Right ventricle myocardium inferior (tissue), 1 donor: ENCODE measurements around the gene KLC3. TPM values are rescaled to one million over a fixed set of nuclear protein-coding genes. Genes with fewer than 3 reads are reported as not detected.
A peak's percentile ranks its signal among the peaks of the same experiment; 100 is the strongest.
"Not testable (repeated sequence)": the region's sequence is repeated elsewhere in the genome, so short reads cannot be mapped to it uniquely, and the experiment has no call there.

Source experiments
- ATAC-seq: fragments of 200-7000 bp; cut with Tn5 transposase; one replicate; pipeline ENCODE4 v1.9.1; 2020; ENCODE audit warnings: mild to moderate bottlenecking, moderate library complexity
- DNase-seq: peaks from one replicate; pipeline ENCODE4 v3.0.0; 2021; ENCODE audit errors: missing footprints
- intact Hi-C: fragments of 100-400 bp; cut with DNase I; formaldehyde crosslinking; loops from one replicate; pipeline ENCODE4 v1.11.0; 2022
- total RNA-seq: library from RNA; stranded (reverse); fragmentation: NEBNext Ultra II Directional; extraction: Animal tissue kit (Norgen Biotek cat#: 25700); gene quantifications from one replicate; pipeline ENCODE4 v1.2.1, GENCODE V29; 2021
- donor health status: DM: no; HTN: yes; CAD: no; lungs with severe emphysema.

The KLC3 gene
- total RNA-seq, 1 donor from 2014 or later, result not detected

DNA sequence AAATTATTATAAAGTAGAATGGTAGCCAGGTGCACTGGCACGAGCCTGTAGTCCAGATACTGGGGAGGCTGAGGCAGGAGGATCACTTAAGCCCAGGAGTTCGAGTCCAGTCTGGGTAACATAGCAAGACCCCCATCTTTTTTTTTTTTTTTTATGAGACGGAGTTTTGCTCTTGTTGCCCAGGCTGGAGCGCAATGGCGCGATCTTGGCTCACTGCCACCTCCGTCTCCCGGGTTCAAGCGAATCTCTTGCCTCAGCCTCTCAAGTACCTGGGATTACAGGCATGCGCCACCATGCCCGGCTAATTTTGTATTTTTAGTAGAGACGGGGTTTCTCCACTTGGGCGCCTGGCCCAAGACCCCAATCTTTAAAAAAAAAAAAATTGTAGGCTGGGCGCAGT is 28.3 kb upstream of the KLC3 start:
- DNase-seq, intact Hi-C loops, ATAC-seq: not testable (repeated sequence)

DNA sequence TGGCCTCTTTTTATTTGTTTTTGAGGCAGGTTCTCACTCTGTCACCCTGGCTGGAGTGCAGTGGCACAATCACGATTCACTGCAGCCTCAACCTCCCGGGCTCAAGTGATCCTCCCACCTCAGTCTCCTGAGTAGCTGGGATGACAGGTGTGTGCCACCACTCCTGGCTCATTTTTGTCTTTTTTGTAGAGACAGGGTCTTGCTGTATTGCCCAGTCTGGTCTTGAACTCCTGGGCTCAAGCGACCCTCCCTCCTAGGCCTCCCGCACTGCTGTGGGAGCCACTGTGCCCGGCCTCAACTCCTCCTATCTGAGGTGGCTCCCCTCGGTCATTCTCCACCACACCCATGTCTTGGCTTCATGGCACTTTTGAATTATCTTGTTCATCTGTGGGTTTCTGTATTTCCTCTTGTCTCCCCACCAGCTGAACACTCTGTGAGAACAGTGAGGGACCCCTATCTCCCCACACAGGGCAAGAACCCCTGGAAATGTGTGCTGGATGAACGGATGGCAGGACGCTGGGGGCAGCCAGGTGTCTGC is 25.8 kb upstream of the KLC3 start:
- ATAC-seq (no peak), DNase-seq (no peak)
- intact Hi-C loops, result no loop called here

DNA sequence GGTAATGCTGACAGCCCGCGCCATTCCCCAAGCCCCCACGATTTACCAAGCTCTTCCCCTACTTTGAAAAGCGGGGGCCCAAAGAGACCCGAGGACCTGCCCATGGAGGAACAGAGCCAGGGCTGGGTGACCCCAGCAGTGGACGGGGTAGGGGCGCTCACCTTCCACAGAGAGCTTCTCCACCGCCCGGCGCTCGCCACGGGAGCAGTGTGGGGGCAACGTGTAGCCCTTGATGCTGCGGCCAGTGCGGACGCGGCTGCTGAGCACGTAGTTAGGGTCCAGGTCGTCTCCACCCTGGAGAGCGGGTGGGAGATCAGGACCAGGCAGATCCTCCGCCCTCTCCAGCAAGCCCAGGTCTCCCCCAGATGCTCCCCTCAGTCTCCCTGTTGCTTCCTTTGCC is 25.2 kb upstream of the KLC3 start:
- no peak for ATAC-seq
- DNase-seq, result no peak
- intact Hi-C loops, result no loop called here

DNA sequence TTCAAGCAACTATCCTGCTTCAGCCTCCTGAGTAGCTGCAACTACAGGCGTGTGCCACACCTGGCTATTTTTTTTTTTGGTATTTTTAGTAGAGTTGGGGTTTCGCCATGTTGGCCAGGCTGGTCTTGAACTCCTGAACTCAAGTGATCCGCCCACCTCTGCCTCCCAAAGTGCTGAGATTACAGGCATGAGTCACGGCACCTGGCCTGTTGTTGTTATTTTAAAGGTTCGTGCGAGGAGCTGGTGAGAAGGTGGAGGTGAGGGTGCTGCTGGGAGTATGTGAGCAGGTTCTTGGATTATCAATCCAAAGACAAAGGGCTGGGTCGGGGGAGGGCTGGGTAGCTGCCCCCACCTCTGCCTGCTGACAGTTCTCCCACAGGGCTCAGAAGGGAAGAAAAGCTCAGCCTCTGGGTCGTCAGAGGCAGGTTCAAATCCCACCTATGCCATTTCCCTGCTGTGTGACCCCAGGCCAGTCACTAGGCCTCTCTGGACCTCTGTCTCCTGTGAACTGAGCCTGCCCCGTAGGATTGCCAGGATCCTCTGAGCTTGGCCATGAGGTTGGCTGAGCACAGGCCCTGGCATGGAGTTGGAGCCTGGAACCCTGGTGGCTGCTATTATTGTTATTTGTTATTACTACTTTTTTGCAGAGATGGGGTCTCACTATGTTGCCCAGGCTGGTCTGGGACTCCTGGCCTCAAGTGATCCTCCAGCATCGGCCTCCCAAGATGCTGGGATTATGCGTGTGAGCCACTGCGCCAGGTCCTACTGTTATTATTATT is 19.4 kb upstream of the KLC3 start:
- ATAC-seq (no peak), DNase-seq (peak; percentile 34)
- intact Hi-C loops, result no loop called here

DNA sequence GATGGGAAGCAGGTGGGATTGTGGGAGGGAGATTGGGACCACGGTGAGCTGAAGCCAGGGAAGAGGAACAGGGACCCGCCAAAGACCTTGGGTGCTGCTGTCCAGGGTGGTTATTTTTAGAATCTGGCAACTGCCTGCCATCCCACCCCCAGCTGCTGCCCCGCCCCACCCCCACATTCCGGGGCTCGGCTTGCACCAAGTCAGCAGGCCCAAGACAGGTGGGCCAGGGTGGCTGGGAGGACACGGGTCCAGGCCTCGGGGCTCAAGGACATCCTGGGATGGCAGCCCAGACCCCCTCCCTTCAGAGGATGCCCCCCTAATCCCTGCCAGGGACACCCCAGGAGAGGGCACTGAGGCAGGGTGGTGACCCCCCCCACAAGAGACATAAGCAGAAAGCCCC is 18.7 kb upstream of the KLC3 start:
- peak; percentile 62 for DNase-seq
- ATAC-seq, result peak; percentile 22
- intact Hi-C loops, result no loop called here

DNA sequence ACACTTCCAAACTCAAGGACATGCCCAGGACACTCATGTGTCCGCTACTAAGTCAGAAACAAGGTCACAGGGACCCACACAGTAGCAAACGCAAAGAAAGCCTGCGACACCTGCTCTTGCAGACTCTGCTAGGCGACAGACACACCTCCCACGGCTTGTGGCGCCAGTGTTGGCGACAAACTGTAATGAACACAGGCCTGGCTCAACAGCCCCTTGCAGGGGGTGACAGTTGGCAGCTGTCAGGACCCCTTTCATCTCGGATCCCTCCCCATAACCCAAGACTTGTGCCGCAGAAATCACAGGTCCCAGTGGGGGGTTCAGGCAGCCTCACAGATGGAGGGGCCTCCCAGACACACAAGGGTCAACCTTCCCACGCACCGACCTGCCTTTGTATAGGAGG is 18.2 kb upstream of the KLC3 start:
- DNase-seq (peak; percentile 68), ATAC-seq (no peak)
- intact Hi-C loops, result no loop called here

DNA sequence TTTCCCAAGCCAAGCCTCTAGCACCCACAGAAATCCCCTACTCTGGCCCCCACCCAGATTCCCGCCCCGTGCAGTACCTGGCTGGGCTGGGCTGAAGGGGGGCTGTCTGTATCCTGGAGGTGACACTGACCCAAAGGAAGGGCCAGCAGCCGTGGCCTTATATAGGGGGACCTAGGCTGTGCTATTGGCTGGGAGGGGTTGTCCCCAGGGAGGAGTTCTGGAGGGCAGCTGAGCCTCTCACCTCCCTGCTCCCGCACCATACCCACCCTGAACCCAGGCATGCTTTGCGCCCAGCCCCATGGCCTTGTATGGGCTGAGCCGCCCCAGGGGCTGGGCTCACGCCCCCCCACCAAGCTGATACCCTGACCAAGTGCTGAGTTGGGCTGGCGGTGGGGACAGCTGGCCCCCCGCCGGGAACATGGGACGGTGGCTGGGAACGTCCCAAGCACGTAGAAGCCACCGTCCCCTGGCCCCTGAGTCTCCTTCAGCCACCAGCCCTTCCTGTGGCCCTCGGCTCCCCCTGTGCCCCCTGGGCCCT is 17.7 kb upstream of the KLC3 start, which contains the start of gene CKM:
Gene CKM (minus strand): TSS at position 132 of the 538 bp plus-strand sequence. CDS start 3,162 bp downstream, outside the sequence.
- peak; percentile 90 for DNase-seq
- ATAC-seq, result peak; percentile 83
- intact Hi-C loops, result no loop called here

DNA sequence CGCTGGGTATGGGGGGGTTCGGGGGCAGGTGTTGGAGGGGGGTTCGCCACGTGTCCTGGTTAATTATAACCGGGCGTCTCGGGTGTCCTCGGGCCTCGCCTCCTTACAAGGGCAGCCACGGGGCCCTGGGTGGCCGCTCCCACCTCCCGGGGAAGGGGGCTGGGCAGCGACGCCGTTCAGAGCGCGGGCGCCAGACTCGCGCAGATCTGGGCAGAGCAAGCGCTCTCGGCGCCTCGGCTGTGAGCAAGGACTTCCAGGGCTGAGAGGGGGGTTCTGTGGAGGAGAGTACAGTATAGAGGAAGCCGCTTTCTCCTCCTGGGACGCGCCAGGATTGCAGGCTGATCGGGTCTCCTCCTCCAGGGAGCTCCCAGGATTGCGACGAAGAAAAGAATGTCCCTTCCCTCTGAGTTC is 16.9 kb upstream of the KLC3 start:
- ATAC-seq, result peak; percentile 78
- DNase-seq, result peak; percentile 84
- intact Hi-C loops, result no loop called here

DNA sequence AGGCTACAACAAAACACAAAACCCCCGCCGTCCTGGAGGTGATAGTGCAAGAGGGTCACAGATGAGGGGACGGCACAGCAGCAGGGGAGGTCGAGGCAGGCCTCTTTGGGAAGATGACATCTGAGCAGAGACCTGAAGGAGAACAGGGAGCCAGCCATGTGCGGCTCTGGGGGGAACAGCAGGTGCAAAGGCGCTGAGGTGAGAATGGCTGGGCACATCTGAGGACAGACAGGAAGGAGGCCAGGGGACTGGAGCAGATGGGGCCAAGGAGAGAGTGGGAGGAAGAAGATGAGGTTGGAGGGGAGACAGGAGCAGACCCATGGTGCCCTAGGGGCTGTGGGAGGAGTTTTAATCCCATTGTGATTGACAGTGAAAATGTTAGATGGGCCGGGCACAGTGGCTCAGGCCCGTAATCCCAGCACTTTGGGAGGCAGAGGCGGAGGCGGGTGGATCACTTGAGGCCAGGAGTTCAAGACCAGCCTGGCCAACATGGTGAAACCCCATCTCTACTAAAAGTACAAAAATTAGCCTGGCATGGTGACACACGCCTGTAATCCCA is 16.1 kb upstream of the KLC3 start:
- ATAC-seq, result no peak
- intact Hi-C loops, result no loop called here
- peak; percentile 33 for DNase-seq

DNA sequence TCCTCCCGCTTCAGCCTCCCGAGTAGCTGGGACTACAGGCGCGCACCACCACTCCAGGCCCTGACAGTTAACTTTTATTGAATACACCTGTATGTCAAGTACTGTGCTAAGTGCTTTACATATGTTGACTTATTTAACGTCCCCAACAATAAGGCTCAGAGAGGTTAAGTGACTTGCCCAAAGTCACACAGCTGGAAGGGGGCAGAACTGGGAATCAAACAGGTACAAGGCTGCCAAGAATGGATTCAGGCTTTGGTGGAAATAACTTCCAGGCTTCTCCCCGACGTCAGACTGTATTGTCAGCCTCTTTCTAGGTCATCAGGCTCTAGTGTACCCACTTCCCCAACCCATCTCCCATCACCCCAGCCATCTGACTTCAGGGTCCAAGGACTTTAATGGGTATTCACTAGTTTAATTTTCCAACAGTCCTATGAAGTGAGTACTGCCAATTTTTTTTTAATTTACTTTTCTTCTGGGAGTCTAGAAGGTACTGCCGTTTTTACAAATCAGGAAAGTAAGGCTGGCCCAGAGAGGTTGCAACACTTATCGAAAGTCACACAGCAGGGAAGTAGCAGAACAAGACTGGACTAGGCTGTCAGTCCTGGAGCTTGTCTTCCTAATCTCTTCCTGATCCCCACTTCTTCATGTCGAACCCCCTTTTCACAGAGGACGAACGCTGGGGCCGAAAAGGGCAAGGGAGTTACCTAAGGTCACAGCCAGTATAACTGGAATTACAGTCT is 13.0 kb upstream of the KLC3 start:
- no peak for DNase-seq
- no peak for ATAC-seq
- intact Hi-C loops, result no loop called here

DNA sequence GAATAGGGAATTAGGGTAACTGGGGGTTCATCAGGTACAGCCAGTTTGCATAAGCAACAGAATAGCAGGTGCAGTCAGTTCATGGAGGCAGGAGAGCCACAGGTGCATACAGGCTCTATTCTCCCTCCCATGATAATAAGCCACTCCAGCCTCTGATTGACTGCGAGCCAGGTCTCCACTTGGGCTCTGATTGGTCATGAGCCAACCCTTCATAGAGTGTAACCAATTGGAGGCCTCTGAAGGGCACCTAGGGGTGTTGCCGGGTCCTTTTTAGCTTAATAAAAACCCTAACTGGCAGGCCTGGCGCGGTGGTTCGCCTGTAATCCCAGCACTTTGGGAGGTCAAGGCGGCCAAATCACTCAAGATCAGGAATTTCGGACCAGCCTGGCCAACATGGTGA is 9.1 kb upstream of the KLC3 start:
- ATAC-seq (no peak), DNase-seq (no peak)
- intact Hi-C loops, result loop anchor here (10.0 kb wide), 1 partner anchor 427 kb away; the partner anchor contains the start of gene APOE

DNA sequence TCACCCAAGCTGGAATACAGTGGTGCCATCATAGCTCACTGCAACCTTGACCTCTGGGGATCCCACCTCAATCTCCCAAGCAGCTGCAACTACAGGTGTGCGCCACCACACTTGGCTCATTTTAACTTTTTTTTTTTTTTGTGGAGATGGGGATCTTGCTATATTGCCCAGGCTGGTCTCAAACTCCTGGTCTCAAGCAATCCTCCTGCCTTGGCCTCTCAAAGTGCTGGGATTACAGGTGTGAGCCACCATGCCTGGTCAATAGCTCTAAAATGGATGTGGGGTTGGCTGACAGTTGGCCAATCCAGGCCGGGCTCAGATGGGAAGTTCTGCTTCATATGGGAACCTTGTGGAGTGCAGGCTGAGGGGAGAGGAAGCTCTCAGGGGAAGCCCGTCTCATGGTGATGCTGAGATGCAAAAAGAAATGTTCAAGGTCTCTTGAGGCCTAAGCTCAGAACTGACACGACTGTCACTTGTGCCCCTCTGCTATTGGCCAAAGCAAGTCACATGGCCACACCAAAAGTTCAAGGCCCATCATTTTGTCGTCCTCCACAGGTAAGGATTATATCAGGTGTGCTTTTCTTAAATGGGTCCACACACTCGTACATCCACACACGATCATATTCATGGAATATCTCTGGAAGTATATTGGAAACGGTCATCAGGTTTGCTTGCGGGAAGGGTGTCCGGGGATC is 6.8 kb upstream of the KLC3 start:
- no peak for DNase-seq
- intact Hi-C loops, result loop anchor here (10.0 kb wide), 1 partner anchor 429 kb away; the partner anchor contains the start of gene APOE
- ATAC-seq, result no peak

DNA sequence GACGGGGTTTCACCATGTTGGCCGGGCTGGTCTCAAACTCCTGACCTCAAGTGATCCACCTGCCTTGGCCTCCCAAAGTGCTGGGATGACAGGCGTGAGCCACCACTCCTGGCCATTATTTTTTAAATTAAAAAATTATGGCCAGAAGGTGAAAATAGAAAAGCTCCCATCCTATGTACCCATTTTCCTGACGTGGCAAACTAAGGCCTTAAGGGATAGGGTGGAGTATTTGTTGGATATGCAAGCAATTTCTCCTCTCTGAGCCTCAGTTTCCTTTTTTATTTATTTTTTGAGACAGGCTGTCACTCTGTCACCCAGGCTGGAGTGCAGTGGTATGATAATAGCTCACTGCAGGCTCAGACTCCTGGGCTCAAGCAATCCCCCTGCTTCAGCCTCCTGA is 5.7 kb upstream of the KLC3 start:
- ATAC-seq, DNase-seq: not testable (repeated sequence)
- intact Hi-C loops, result loop anchor here (10.0 kb wide), 1 partner anchor 430 kb away; the partner anchor contains the start of gene APOE

DNA sequence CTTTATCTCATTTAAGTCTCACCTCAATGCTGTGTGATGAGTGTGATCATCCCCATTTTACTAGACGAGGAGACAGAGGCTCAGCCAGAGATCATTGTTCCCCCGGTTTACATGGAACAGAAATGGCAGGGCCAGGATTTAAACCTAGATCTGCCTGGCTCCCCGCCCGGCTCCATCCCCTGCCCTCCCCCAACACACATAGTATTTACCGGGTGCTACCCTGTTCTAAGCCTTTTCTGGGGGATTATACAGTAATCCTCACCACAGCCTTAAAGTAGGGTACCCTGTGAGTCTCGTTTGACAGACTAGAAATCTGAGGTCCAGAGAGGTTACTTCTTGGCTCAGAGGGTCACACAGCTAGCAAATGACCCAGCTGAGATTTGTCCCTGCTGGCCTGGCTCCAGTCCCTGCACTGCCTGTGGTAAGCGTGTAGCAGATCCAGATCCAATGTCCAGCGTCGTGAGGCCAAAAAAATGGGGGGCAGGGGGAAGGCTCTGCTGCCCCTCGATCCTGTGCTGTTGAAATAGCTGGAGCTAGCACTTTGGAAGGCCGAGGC is 3.8 kb upstream of the KLC3 start:
- DNase-seq (no peak), ATAC-seq (no peak)
- intact Hi-C loops, result loop anchor here (2.0 to 10.0 kb wide), 2 partner anchors 88 to 432 kb away; partner anchors contain the start of gene APOE

DNA sequence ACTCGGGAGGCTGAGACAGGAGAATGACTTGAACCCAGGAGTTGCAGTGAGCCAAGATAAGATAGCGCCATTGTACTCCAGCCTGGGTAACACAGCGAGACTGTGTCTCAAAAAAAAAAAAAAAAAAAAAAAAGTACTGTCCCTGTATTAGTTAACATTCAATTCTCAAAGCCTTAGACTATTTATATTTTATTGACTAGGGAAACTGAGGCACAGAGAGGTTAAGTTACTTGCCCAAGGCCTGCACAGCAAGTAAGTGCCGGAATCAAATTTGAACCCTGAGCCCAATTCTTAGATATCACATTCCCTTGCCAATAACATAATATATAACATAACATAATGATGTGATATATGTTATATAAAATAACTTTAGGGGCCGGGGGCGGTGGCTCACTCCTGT is 921 bp upstream of the KLC3 start:
- intact Hi-C loops, result loop anchor here (10.0 kb wide), 2 partner anchors 135 to 435 kb away; partner anchors contain the start of gene APOE
- ATAC-seq (no peak), DNase-seq (no peak)

DNA sequence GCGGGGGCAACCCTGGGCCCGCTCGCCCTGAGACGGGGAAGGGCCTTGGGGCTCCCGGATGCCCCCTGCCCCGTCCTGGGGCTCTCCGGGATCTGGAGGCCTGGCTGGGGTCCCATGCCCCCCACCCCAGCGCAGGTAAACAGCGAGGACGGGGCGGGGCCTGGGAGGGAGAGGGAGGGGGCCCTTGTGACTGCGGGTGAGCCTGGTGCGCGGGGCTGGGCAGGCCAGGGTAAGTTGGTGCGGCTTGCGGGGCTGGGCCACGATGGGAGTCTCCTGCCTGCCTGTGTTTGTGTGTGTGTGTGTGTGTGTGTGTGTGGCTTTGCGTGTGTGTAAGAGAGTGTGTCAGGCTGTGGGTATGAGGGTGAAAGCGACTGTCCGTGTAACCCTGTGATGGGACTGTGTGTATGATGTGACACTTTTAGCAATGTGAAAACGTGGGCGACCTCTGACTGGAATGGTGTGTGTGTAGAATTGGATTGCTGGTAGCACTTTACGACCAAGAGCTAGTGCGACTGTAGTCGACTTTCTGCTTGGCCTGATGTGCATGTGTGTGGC is 426 bp downstream of the KLC3 start:
- ATAC-seq (no peak), DNase-seq (no peak)
- intact Hi-C loops, result loop anchor here (10.0 kb wide), 1 partner anchor 136 kb away; no protein-coding TSS in a partner anchor

DNA sequence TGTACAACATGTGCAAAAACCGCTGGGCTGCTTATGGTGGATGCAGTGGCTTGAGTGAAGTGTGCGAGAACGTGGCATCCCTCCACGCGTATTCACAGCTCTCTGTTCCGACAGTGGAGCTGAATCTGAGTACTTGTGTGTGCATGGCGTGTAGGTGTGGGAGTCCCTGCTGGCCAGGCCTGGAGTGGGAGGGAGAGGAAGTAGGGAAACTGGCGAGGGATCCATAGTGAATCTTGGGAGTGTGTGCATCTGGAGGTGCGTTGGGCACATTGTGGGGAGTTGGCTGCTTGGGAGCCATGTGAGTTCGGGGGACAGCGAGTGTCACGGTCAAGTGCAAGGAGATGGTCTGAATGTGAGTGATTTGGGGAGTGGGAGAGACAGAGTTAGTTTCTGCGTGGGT is 2.4 kb downstream of the KLC3 start:
- ATAC-seq (no peak), DNase-seq (no peak)
- intact Hi-C loops, result loop anchor here (10.0 kb wide), 1 partner anchor 138 kb away; no protein-coding TSS in a partner anchor
